ENCODE data around the gene CHST4. TPM values are rescaled to one million over a fixed set of nuclear protein-coding genes. Genes with fewer than 3 reads are reported as not detected.
"Not testable (repeated sequence)": the region's sequence is repeated elsewhere in the genome, so short reads cannot be mapped to it uniquely, and the experiment has no call there.

Gene CHST4
- total and polyA plus RNA-seq, 8 donors = not detected

- intact Hi-C loops (cut with DNase I; ENCODE audit: low total_unique reads) = loop anchor here (5.0 kb wide), 1 partner anchor 89 kb away; no protein-coding TSS in a partner anchor
- Histone ChIP-seq H3K4me1 (no peaks in the 10 kb centered on the region), H3K27ac (no peak overlapping the region), H3K4me3 (no peak overlapping the region), H3K27me3 (no peaks in the 10 kb centered on the region), H3K36me3 (no peaks in the 10 kb centered on the region), H3K9me3 (no peaks in the 10 kb centered on the region)
- 63 to 86% (median 73%) methylated on average over 2 of the region's 2 CpGs for WGBS, 5 donors
- DNase-seq = no peak
- TF ChIP-seq EP300 (IDR thresholded peaks at IDR 0.05) = no peak
- TF ChIP-seq POLR2A (IDR thresholded peaks at IDR 0.05) = no peak
- no peak for TF ChIP-seq CTCF (IDR thresholded peaks at IDR 0.05)
- no peak for TF ChIP-seq POLR2AphosphoS5 (IDR thresholded peaks at IDR 0.05)
These were observed 25.3 kb upstream of the CHST4 start for GRCh38 chr16:71500964-71501363.

- WGBS, 5 donors = 49 to 54% (median 53%) methylated on average over 3 of the region's 3 CpGs
These were observed 24.7 kb upstream of the CHST4 start for GRCh38 chr16:71501547-71501946.

GRCh38 chr16:71504051-71504450, 22.2 kb upstream of the CHST4 start:
- not testable (repeated sequence) for H3K27me3 ChIP-seq, H3K36me3 ChIP-seq, H3K9me3 ChIP-seq, H3K4me1 ChIP-seq, DNase-seq, H3K4me3 ChIP-seq, H3K27ac ChIP-seq
- intact Hi-C loops (cut with DNase I; ENCODE audit: low total_unique reads) = loop anchor here (5.0 kb wide), 1 partner anchor 92 kb away; no protein-coding TSS in a partner anchor
- WGBS, 5 donors = 70 to 83% (median 75%) methylated on average over 7 of the region's 7 CpGs

More at GRCh38 chr16:71501547-71501946, 24.7 kb upstream of the CHST4 start:
- Histone ChIP-seq H3K27ac (no peak overlapping the region), H3K36me3 (no peaks in the 10 kb centered on the region), H3K4me3 (no peak overlapping the region), H3K4me1 (no peaks in the 10 kb centered on the region), H3K9me3 (no peaks in the 10 kb centered on the region), H3K27me3 (no peaks in the 10 kb centered on the region)
- intact Hi-C loops (cut with DNase I; ENCODE audit: low total_unique reads) = loop anchor here (5.0 kb wide), 1 partner anchor 89 kb away; no protein-coding TSS in a partner anchor
- no peak for DNase-seq
- TF ChIP-seq EP300 (IDR thresholded peaks at IDR 0.05) (no peak), POLR2A (IDR thresholded peaks at IDR 0.05) (no peak), CTCF (IDR thresholded peaks at IDR 0.05) (no peak), POLR2AphosphoS5 (IDR thresholded peaks at IDR 0.05) (no peak)

- no peak for DNase-seq
- no peak for TF ChIP-seq CTCF (IDR thresholded peaks at IDR 0.05)
- TF ChIP-seq EP300 (IDR thresholded peaks at IDR 0.05) = no peak
- no peak for TF ChIP-seq POLR2A (IDR thresholded peaks at IDR 0.05)
- no peak for TF ChIP-seq POLR2AphosphoS5 (IDR thresholded peaks at IDR 0.05)
- intact Hi-C loops (cut with DNase I; ENCODE audit: low total_unique reads) = loop anchor here (5.0 kb wide), 1 partner anchor 93 kb away; no protein-coding TSS in a partner anchor
- Histone ChIP-seq H3K4me3 (no peak overlapping the region), H3K27me3 (no peaks in the 10 kb centered on the region), H3K27ac (no peak overlapping the region), H3K9me3 (no peaks in the 10 kb centered on the region), H3K36me3 (no peaks in the 10 kb centered on the region), H3K4me1 (no peaks in the 10 kb centered on the region)
- 78 to 91% (median 81%) methylated on average over 5 of the region's 5 CpGs for WGBS, 5 donors
These were observed 21.3 kb upstream of the CHST4 start for GRCh38 chr16:71504901-71505300.

- no peak overlapping the region for H3K4me3 ChIP-seq
- DNase-seq = no peak
- H3K4me1 ChIP-seq = no peaks in the 10 kb centered on the region
- H3K36me3 ChIP-seq = no peaks in the 10 kb centered on the region
- no peak overlapping the region for H3K27ac ChIP-seq
- whole genome bisulfite sequencing, 5 donors = 43 to 58% (median 52%) methylated on average over 1 of the region's 1 CpG
- intact Hi-C loops (cut with DNase I; ENCODE audit: low total_unique reads) = no loop called here
- H3K27me3 ChIP-seq = peaks cover 0 to 11% (median 0%) of the 10 kb centered on the region in 3 donors
- no peaks in the 10 kb centered on the region for H3K9me3 ChIP-seq
- TF ChIP-seq POLR2A (IDR thresholded peaks at IDR 0.05) = no peak
- no peak for TF ChIP-seq EP300 (IDR thresholded peaks at IDR 0.05)
- no peak for TF ChIP-seq POLR2AphosphoS5 (IDR thresholded peaks at IDR 0.05)
- TF ChIP-seq CTCF (IDR thresholded peaks at IDR 0.05) = no peak
These were observed 19.2 kb upstream of the CHST4 start for GRCh38 chr16:71507061-71507460.

All from stomach (tissue), 9 donors.